HG03520 (cell line): ENCODE measurements around the gene BZW2.
"Not testable (repeated sequence)": the region's sequence is repeated elsewhere in the genome, so short reads cannot be mapped to it uniquely, and the experiment has no call there.

Source experiments
- ATAC-seq: cut with Tn5 transposase; IDR thresholded peaks from one replicate; pipeline ENCODE4 v1.9.1; 2021; ENCODE audit warnings: mild to moderate bottlenecking, moderate library complexity; ENCODE audit not compliant: unreplicated experiment

BZW2 gene

DNA sequence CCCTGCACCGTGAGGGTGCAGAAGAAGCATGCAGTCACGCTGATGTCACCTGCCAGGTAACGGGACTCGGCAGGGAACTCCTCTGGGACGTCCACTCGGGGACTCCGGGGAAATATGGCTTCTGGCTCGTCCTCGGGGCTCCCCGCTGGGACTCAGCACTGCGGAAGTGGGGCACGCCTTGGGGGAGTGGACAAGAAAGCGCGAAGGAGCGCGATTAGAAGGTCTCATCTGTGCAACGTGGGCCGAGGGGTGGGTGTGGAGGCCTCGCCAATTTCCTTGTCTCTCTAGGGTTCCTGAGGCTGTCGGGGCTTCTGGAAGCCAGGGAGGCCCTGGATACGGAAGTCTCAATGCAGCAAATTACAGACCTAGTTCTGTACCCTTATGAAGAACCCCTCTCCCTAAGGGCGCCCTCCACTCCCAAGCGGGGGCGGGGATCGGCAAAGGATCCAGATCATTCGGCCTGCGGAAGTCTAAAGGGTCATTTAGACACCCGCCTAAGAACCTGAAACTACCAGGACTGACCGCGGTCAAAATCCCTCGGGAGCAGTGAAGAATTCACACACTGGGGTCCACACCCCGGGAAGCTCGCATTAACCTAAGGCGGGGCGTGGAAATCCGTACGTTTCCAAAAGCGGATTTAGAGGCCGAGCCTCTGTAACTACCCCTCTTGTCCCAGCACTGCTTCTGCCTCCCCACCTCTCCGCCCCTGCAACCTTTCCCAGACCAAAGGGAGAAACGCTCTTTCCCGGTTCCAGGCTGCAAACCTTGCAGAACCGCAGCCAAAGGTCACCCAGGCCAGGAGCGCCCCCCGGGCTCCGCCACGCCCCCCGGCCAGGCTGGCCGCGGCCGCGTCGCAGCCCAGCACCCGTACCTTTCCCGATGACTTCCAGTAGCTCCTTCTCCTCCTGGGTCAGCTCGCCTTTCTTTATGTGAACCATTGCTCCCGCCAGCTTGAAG, 1.1 kb upstream of the BZW2 start:
- ATAC-seq = peak; percentile 4

DNA sequence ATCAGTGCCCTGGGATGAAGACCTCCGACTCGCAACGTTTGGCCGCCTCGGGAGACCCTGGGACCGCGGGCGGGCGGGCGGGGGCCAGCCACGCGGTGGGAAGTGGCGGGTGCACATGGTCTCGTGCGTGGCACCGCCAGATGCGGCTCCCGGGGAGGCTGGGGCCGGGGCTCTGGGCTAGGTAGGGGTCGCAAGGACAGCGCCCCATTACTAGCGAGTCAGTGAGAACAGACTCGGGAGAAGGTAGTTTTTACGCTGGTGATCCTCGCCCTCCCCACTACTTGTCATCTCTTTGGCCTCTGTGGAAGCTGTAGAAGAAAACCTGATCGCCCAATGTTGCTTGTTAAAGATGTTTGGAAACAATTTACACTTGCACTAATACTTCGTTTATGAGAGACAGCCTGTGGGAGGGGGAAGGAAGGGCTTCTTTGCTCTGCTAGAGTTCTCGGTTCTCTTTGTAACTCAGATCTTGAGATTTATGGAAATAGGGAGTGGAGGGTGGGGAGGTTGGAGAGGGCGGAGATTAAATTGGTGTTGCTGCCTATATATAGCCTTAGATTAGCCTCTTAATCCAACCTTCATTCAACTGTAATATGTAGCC, 591 bp downstream of the BZW2 start:
- peak; percentile 1 for ATAC-seq

DNA sequence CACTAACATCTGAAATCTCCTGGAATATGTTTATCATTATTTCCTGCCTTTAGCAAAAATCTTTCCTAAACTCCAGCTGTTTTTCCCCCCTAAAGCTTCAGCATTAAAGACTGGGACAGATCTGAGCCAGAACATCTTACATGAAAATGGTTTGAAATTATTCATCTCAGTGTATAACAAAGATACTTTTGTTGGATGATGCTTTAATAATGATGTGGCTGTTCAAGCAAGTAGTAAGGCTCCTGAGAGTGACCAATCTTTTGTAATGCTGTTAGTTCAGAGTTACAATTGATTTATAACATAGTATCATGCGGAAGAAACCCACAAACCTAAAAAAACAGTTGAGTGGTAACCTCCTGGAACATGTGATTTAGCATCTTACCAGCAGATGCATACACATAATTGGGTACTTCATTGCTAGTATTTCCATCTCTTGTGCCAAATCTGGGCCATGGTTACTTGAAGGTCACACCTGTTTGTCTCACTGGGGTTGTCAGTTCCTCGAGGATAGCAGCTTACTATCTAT, 1.5 kb downstream of the BZW2 start:
- ATAC-seq = no peak

DNA sequence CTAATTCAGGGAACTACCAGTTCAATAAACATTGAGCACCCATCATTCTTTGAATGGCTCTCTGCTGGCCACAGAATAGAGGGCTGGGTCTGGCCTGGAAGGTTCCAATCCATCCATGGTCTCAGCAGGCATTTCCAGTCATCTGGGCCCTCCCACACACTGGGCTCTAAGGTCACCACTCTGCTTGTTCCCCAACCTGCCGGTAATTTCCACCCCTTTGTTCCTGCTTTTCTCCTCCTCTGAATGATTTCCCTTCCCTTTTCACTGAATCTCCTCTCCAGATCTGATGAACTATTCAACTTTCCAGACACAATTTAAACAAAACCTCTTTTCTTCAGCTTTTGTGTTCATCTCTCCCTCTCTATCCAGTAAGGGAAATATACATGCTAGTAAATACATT, 2.6 kb downstream of the BZW2 start:
- ATAC-seq = no peak

DNA sequence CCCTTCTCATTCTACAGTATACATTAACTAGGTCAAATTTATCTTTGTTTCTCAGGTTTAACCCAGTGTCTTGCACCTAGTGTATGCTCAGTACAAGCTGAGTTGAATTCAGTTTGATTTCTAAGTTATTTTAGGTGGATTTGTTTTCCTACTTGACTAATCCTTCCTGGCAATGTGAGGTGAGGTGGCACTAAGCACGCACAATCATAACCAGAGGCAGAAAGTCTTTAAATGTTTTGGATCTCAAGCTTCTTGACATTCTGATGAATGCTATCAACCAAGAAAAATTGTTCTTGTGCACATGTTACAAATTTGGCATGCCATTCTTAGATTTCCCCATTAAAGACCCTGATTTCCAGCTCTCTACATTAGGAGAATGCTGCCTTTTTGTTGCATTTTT, 3.2 kb downstream of the BZW2 start:
- no peak for ATAC-seq

- ATAC-seq = no peak
These were observed 4.3 kb downstream of the BZW2 start for GRCh38 chr7:16650266-16650665.

DNA sequence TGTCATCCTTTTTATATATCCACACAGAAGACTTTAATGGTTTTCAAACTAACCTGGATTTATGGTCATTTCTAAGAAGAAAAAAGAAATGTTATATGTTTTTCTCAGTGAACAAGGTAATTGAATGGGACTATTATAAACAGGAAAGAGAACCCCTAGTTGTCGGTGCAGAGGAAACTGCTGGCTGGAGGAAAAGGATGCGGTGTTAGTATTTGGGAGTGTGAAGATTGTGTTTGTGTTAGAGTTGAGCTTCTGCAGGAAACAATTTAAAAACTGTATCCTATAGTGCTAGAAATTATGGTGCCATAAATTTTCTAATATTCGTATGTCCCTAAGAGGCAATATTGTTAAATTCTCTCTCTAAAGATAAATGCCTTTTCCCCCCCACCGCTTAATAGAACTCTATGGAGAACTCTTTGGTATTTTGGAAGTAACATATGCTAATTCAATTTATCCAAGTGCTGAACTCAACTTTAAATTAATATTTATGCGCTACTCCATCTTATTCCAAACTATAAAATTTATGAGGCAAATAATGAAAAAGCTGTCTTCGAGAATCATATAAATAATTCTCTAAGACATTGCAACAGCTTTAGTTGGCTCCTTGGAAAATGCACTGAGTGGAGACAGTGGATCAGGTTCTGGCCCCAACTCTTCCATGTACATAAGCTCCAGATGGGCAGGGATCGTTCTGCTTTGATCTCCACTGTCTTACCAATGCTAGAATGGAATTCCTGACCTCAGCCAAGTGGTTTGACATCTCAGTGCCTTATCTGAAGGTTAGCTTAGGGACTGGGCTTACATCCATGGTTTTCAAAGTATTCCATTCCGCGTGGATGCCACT, 5.6 kb downstream of the BZW2 start:
- ATAC-seq = no peak

DNA sequence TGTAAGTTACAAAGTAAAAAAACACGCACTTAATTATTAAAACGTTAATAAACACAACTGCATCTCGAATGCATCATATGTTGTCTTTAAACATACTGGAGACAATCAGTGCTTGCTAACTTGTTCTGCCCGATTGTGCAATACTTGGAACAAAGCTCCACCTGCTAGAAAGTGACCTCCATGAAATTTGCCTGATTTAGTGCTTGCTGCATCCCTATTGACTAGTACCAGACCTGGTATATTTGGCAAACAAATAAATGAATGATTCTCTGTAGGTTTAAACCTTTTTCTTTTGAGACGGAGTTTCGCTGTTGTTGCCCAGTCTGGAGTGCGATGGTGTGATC, 6.2 kb downstream of the BZW2 start:
- no peak for ATAC-seq

DNA sequence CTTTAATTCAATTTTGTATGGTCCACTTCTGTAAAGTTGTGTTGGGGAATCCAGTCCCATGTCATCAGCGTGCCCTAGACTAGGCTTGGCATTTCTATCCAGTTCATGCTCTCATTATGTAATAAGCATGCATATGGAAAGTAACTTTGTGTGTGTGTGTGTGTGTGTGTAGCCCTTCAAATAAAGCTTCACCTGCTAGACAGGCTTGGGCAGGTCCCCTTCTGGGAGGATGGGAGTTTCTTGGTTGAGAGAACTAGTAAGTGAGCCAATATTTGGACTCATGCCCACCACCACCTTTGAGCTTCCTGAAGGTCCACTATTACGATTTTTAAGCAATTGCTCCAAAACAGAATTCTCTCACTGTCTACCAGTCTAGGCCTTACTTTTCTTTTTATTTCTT, 6.9 kb downstream of the BZW2 start:
- ATAC-seq = no peak

DNA sequence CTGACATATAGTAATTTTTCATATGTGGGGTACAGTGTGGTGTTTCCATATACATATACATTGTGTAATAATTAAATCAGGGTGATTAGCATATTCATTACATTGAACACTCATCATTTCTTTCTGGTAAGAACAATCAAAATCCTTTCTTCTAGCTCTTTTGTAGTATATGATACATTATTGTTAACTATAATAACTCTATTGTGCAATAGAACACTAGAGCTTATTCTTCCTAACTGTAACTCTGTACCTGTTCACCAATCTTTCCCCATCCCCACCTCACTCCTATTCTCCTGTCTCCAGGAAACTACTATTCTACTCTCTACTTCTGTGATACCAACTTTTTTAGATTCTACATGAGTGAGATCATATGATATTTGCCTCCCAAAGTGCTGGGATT, 9.4 kb downstream of the BZW2 start:
- ATAC-seq = no peak

GRCh38 chr7:16656141-16656540, 10.2 kb downstream of the BZW2 start:
- no peak for ATAC-seq

DNA sequence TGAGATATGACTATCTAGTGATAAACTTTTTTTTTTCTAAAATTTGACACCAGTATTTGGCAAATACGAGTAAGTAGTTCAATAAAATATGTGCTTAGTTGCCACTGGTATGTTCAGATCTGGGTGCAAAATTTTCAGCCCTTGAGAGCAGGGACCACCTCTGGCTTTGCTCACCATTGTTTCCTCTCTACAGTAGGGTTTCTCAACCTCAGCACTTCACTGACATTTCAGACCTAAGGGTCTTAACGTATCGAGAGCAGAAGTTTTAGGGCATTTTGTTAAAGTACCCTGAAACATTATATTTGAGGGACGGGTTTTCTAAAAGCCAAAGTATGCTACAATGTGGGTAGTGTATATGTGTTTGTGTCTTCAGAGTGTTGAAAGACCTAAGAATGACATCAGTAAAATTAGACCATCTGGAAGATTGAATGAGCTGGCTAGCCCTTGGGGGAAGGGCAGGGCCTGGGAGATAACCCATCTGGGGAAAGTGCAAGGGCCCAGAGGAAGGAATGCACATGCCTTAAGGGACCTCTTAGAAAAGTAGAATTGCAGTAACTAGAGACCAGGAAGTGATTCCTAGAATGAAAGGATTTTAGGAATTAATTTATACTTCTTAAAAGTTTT, 11.8 kb downstream of the BZW2 start:
- ATAC-seq = no peak

- not testable (repeated sequence) for ATAC-seq
These were observed 14.0 kb downstream of the BZW2 start for GRCh38 chr7:16659854-16660497.

DNA sequence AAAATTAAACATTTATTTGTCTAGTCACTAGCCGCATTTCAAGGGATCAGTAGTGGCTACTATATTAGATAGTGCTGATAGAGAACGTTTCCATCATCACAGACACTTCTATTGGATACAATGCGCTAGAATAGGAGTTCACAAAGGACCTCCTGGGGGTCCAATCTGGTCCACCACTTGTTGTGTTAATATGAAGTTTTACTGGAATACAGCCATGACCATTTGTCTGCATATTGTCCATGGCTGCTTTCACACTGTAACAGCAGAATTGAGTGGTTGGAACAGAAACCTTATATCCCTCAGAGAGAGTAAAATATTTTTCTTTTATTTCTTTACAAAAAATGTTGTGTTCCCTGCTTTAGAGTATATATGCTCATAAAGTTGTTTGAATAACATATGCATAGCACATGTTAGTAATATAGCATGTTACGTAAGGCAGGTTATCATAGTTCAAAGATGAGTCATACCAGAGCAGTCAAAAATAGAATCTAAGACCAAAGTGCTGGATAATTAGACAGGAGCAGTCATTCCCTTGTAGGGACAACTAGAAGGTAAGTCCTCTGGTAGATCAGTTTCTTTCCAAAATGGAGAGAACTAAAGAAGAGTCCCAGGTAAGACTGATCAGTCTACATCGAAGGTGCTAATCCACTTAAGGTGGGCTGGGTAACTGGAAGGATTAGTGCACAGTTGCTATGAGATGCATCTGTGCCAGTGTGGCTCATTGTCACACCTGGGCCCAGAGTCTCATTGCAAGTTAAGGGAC, 14.9 kb downstream of the BZW2 start:
- no peak for ATAC-seq

GRCh38 chr7:16661924-16662323, 15.9 kb downstream of the BZW2 start:
- no peak for ATAC-seq

DNA sequence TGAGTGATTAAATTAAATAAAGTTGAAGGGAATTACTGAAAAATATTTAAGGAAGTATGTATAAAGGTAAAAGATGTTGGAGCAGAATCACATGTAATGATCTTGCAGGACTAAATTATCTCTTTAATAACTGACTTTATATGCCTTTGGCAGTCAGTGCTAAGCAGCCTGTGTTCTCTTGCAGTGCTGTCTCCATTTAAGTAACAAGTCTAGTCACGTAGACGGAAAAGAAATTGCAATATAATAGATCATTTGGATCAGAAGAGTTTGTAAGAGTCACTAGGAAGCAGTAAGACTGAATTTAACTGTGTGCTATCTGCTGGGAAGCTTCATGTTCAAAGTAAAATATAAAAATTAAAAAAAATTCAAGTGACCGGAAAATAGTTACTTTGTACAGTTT, 21.4 kb downstream of the BZW2 start:
- no peak for ATAC-seq

DNA sequence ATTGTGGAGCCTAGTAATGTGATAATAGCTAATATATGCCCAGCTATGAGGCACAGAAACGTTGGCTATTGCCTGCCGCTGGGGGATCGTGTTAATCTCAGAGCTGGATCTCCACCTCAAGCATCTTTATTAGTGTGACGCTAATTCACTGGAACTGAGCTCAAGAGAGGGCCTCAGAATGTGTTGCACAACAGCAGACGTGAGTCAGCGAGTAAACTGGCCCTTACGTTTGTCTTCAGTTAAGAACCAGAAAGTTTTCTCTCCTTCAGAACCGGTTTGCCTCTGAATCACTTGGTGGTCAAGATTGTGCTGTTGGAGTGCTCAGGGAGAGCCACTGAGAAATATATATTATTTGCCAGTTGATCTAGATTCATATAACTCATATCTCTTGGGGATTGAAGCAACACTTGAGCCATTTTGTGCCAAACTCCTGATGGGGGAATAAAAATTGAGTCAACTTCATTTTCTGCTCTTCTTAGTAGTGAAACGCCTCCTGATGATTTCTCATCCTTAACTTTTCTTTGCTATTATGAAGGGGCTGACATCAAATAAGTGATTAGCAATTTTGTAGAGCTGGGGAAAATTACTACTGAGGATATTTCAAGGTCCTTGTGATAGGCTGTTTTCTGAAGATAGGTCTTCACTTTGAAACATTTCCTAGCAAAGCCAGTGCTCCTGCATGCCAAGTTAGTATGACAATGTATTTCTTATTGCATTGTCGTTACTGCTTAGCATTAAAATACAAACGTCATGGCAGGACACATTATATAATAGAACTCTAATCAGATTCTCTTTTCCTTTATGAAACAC, 22.3 kb downstream of the BZW2 start:
- ATAC-seq = no peak

DNA sequence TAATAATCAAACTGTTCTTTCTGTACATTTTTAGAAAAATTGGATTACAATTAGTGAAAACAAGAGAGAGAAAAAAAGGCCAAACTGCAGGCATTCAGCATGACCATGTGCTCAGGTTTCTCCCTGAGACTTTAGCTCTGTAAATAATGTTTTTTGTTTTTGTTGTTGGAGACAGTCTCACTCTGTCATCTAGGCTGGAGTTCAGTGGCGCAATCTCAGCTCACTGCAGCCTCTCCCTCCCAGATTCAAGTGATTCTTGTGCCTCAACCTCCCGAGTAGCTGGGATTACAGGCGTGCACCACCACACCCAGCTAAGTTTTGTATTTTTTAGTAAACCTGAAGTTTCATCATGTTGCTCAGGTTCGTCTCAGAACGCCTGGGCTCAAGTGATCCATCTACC, 23.0 kb downstream of the BZW2 start:
- ATAC-seq = no peak

DNA sequence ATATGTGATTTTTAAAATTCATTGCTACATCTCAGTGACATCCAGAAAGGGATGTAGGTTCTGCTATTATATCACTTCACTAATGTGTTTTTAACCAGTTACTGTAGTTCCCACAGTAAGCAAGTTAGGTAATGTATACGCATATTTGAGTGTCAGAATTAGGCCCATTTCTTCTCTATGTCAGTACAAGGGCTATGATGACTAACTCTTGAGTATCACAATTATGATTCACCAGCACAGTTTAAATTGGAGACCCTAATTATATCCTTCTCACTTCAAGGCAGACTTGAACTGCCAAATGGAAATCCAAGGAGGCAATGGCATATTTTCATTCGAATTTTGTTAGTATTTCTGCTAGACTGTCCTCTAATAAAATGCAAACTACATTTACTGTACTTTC, 23.6 kb downstream of the BZW2 start:
- ATAC-seq = no peak
